ENCODE results near the gene PABPC5. TPM values are rescaled to one million over a fixed set of nuclear protein-coding genes. Genes with fewer than 3 reads are reported as not detected.

PABPC5 gene
- total and polyA plus RNA-seq, 10 of the 15 experiments (the other 5 are each of a cell fraction or from before 2014, with no cell fraction given), result not detected

- TF ChIP-seq, protein P1, sequence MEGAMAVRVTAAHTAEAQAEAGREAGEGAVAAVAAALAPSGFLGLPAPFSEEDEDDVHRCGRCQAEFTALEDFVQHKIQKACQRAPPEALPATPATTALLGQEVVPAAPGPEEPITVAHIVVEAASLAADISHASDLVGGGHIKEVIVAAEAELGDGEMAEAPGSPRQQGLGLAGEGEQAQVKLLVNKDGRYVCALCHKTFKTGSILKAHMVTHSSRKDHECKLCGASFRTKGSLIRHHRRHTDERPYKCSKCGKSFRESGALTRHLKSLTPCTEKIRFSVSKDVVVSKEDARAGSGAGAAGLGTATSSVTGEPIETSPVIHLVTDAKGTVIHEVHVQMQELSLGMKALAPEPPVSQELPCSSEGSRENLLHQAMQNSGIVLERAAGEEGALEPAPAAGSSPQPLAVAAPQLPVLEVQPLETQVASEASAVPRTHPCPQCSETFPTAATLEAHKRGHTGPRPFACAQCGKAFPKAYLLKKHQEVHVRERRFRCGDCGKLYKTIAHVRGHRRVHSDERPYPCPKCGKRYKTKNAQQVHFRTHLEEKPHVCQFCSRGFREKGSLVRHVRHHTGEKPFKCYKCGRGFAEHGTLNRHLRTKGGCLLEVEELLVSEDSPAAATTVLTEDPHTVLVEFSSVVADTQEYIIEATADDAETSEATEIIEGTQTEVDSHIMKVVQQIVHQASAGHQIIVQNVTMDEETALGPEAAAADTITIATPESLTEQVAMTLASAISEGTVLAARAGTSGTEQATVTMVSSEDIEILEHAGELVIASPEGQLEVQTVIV (IDR thresholded peaks at IDR 0.05; ENCODE audit: borderline replicate concordance, partially characterized antibody), result no peak
- no peak for TF ChIP-seq NR2C2 (IDR thresholded peaks at IDR 0.05; ENCODE audit: borderline replicate concordance, control insufficient read depth, insufficient read length, low read depth)
- no peak for TF ChIP-seq ETV6 (conservative IDR thresholded peaks at IDR 0.05 in 1 of 2, IDR thresholded peaks at IDR 0.05 in 1 of 2; ENCODE audit: borderline replicate concordance in 1 of 2, low read depth in 1 of 2)
- no peak for TF ChIP-seq ZBTB33 (IDR thresholded peaks at IDR 0.05)
- TF ChIP-seq SRF (IDR thresholded peaks at IDR 0.05; ENCODE audit: low read depth in 2 of 2, low read length in 2 of 2), result no peak
- TF ChIP-seq CTCF (IDR thresholded peaks at IDR 0.05 in 2 of 3, conservative IDR thresholded peaks at IDR 0.05 in 1 of 3; ENCODE audit: control insufficient read depth in 2 of 3, extremely low read depth in 1 of 3, insufficient read depth in 1 of 3, low read depth in 3 of 3, low read length in 3 of 3), result no peak
- no peak for TF ChIP-seq HCFC1 (IDR thresholded peaks at IDR 0.05; ENCODE audit: low read length)
Observed at GRCh38 chrX:91434351-91435168, at the start of gene PABPC5 (continued).

Data from GM12878 (cell line).